Smooth muscle cell (in vitro differentiated cells): ENCODE results near the gene FTH1. TPM values are rescaled to one million over a fixed set of nuclear protein-coding genes. Genes with fewer than 3 reads are reported as not detected.

Source experiments
- DNase-seq: peaks from one replicate; lab custom pipeline; 2025; ENCODE audit not compliant: unreplicated experiment; lab: John Stamatoyannopoulos, UW
- H2AFZ ChIP-seq: fragments of 200-600 bp; sonication (generic); 2 replicates; pipeline ENCODE4 v1.6.0; 2016; ENCODE audit warnings: antibody characterized with exemption, low read depth, mild to moderate bottlenecking
- H3F3A ChIP-seq: fragments of 200-600 bp; sonication (generic); 2 replicates; pipeline ENCODE4 v1.6.0; 2017; ENCODE audit warnings: antibody characterized with exemption, low read depth
- H3K27ac ChIP-seq: fragments of 200-600 bp; sonication (generic); 2 replicates; pipeline ENCODE4 v1.5.1; 2016; ENCODE audit warnings: low read depth, mild to moderate bottlenecking
- H3K27me3 ChIP-seq: fragments of 200-600 bp; sonication (generic); 2 replicates; pipeline ENCODE4 v1.6.1; 2016; ENCODE audit warnings: low read depth, mild to moderate bottlenecking
- H3K36me3 ChIP-seq: fragments of 200-600 bp; sonication (generic); 2 replicates; pipeline ENCODE4 v1.5.1; 2016; ENCODE audit warnings: low read depth
- H3K4me1 ChIP-seq: fragments of 200-600 bp; sonication (generic); 2 replicates; pipeline ENCODE4 v1.5.1; 2016; ENCODE audit warnings: low read depth
- H3K4me2 ChIP-seq: fragments of 200-600 bp; sonication (generic); 2 replicates; pipeline ENCODE4 v1.6.0; 2016; ENCODE audit warnings: mild to moderate bottlenecking
- H3K4me3 ChIP-seq: fragments of 200-600 bp; sonication (generic); 2 replicates; pipeline ENCODE4 v1.5.1; 2016; ENCODE audit warnings: mild to moderate bottlenecking
- H3K79me2 ChIP-seq: fragments of 200-600 bp; sonication (generic); 2 replicates; pipeline ENCODE4 v1.6.0; 2016; ENCODE audit warnings: low read depth, mild to moderate bottlenecking
- H3K9ac ChIP-seq: fragments of 200-600 bp; sonication (generic); 2 replicates; pipeline ENCODE4 v1.6.0; 2016; ENCODE audit warnings: low read depth
- H3K9me3 ChIP-seq: fragments of 200-600 bp; sonication (generic); replicated peaks from 2 replicates; pipeline ENCODE4 v1.5.1; 2016; ENCODE audit warnings: low read depth
- H4K20me1 ChIP-seq: fragments of 200-600 bp; sonication (generic); 2 replicates; pipeline ENCODE4 v1.6.0; 2016; ENCODE audit warnings: low read depth
- CTCF ChIP-seq: fragments of 200-600 bp; sonication (generic); IDR thresholded peaks from 2 replicates; pipeline ENCODE4 v1.5.1; 2017; ENCODE audit warnings: borderline replicate concordance, mild to moderate bottlenecking, antibody characterized with exemption; ENCODE audit not compliant: insufficient read depth, poor library complexity, severe bottlenecking
- WGBS: methylation state at CpG from one replicate; pipeline ENCODE4 v1.1.7; 2016; ENCODE audit warnings: low lambda C conversion rate; 5-methylcytosine and 5-hydroxymethylcytosine counted together
- polyA plus RNA-seq: library from polyadenylated mRNA; unstranded; fragments of >200 nt; fragmentation: Nextera tagmentation; extraction: Ambion mirVana; gene quantifications from 2 replicates; pipeline ENCODE4 v1.2.1, GENCODE V29; 2016
- total RNA-seq: library from RNA; depleted of rRNA; stranded (reverse); fragments of >200 nt; gene quantifications from 2 replicates; pipeline ENCODE4 v1.2.3, GENCODE V29; 2014

The FTH1 gene
- total and polyA plus RNA-seq, 2 experiments from 2014 or later: 1,173 to 6,048 TPM

- no peak for DNase-seq
- Histone ChIP-seq H3K9ac (no peak overlapping the region), H3K79me2 (no peaks in the 10 kb centered on the region), H3K36me3 (no peaks in the 10 kb centered on the region), H4K20me1 (no peaks in the 10 kb centered on the region), H3F3A (no peaks in the 10 kb centered on the region), H3K4me3 (no peak overlapping the region), H3K27ac (no peak overlapping the region), H3K9me3 (no peaks in the 10 kb centered on the region), H3K4me2 (no peak overlapping the region), H2AFZ (no peak overlapping the region), H3K27me3 (no peaks in the 10 kb centered on the region), H3K4me1 (no peaks in the 10 kb centered on the region)
- WGBS: 74% methylated on average over 2 of the region's 2 CpGs
- TF ChIP-seq CTCF: no peak
These were observed 31.6 kb downstream of the FTH1 start for GRCh38 chr11:61935861-61936260.

- Histone ChIP-seq H3K79me2 (no peaks in the 10 kb centered on the region), H3F3A (no peaks in the 10 kb centered on the region), H3K4me1 (no peaks in the 10 kb centered on the region), H3K36me3 (no peaks in the 10 kb centered on the region), H3K4me2 (no peak overlapping the region), H4K20me1 (no peaks in the 10 kb centered on the region), H3K9me3 (no peaks in the 10 kb centered on the region), H3K27ac (no peak overlapping the region), H2AFZ (no peak overlapping the region), H3K4me3 (no peak overlapping the region), H3K9ac (no peak overlapping the region), H3K27me3 (no peaks in the 10 kb centered on the region)
- TF ChIP-seq CTCF: no peak
- 94% methylated on average over 3 of the region's 3 CpGs for WGBS
- DNase-seq: no peak
These were observed 36.5 kb downstream of the FTH1 start for GRCh38 chr11:61930933-61931332.

- Histone ChIP-seq H3K9me3 (no peaks in the 10 kb centered on the region), H3K4me3 (no peak overlapping the region), H3K4me2 (no peak overlapping the region), H3K27ac (no peak overlapping the region), H4K20me1 (no peaks in the 10 kb centered on the region), H3K9ac (no peak overlapping the region), H3K79me2 (no peaks in the 10 kb centered on the region), H3K36me3 (no peaks in the 10 kb centered on the region), H3K27me3 (no peaks in the 10 kb centered on the region), H3F3A (no peaks in the 10 kb centered on the region), H3K4me1 (peaks cover 2% of the 10 kb centered on the region), H2AFZ (no peak overlapping the region)
- DNase-seq: no peak
- TF ChIP-seq CTCF: no peak
These were observed 38.8 kb downstream of the FTH1 start for GRCh38 chr11:61928606-61929005.

- no peaks in the 10 kb centered on the region for H4K20me1 ChIP-seq
- H3K4me1 ChIP-seq: peaks cover 12% of the 10 kb centered on the region
- H3K9ac ChIP-seq: no peak overlapping the region
- H3K9me3 ChIP-seq: no peaks in the 10 kb centered on the region
- H3K4me2 ChIP-seq: no peak overlapping the region
- H3K36me3 ChIP-seq: no peaks in the 10 kb centered on the region
- 92% methylated on average over 1 of the region's 1 CpG for WGBS
- no peaks in the 10 kb centered on the region for H3K79me2 ChIP-seq
- no peak for DNase-seq
- peaks cover 10% of the 10 kb centered on the region for H3F3A ChIP-seq
- H3K27me3 ChIP-seq: no peaks in the 10 kb centered on the region
- H2AFZ ChIP-seq: no peak overlapping the region
- H3K27ac ChIP-seq: no peak overlapping the region
- no peak for TF ChIP-seq CTCF
- H3K4me3 ChIP-seq: no peak overlapping the region
These were observed 39.9 kb downstream of the FTH1 start for GRCh38 chr11:61927501-61927900.
